Right lobe of liver (tissue), 4 donors: ENCODE data around the gene MYO3B.
"Not testable (repeated sequence)": the region's sequence is repeated elsewhere in the genome, so short reads cannot be mapped to it uniquely, and the experiment has no call there.

Experiments used
- POLR2A ChIP-seq: fragments of 450-650 bp; IDR thresholded peaks from one replicate; pipeline ENCODE4 v1.6.1; 2017; ENCODE audit warnings: antibody characterized with exemption, mild to moderate bottlenecking
- TF ChIP-seq, protein P1 (sequence below), 4 donors: fragments of 200-600 bp in 3 of 4; fragments of 450-650 bp in 1 of 4; IDR thresholded peaks; one replicate each; pipeline versions ENCODE4 v1.5.1 to v1.8.0; 2016 to 2022; ENCODE audit warnings: antibody characterized with exemption in 4 of 4, mild to moderate bottlenecking in 2 of 4
- donor health status: DM: no; HTN: no; CAD: no.
- donor health status: DM: no; HTN: no; CAD: no.
- donor health status: DM: no; HTN: yes; CAD: no.

DNA sequence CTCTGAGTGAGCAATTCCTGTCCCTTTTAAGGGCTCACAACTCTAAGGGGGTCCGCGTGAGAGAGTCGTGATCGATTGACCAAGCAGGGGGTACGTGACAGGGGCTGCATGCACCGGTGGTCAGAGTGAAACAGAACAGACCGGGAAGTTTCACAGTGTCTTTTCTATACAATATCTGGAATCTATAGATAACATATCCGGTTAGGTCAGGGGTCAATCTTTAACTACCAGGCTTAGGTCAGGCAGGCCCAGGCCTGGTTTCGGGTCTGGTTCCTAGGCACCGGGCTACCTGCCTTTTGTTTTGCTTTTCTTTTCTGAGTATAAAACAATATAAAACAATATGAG, 35.3 kb downstream of the MYO3B start:
- not testable (repeated sequence) for TF ChIP-seq POLR2A
- TF ChIP-seq, protein P1, sequence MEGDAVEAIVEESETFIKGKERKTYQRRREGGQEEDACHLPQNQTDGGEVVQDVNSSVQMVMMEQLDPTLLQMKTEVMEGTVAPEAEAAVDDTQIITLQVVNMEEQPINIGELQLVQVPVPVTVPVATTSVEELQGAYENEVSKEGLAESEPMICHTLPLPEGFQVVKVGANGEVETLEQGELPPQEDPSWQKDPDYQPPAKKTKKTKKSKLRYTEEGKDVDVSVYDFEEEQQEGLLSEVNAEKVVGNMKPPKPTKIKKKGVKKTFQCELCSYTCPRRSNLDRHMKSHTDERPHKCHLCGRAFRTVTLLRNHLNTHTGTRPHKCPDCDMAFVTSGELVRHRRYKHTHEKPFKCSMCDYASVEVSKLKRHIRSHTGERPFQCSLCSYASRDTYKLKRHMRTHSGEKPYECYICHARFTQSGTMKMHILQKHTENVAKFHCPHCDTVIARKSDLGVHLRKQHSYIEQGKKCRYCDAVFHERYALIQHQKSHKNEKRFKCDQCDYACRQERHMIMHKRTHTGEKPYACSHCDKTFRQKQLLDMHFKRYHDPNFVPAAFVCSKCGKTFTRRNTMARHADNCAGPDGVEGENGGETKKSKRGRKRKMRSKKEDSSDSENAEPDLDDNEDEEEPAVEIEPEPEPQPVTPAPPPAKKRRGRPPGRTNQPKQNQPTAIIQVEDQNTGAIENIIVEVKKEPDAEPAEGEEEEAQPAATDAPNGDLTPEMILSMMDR (IDR thresholded peaks at IDR 0.05) = not testable (repeated sequence)
